Thoracic aorta (tissue), 2 donors: ENCODE results near the gene XRCC3. TPM values are rescaled to one million over a fixed set of nuclear protein-coding genes. Genes with fewer than 3 reads are reported as not detected.

ENCODE experiments used
- ATAC-seq: fragments of 150-250 bp; one replicate; pipeline ENCODE4 v1.8.0; 2017; ENCODE audit warnings: low read depth; ENCODE audit not compliant: insufficient number of reproducible peaks, low FRiP score
- DNase-seq: peaks from one replicate; pipeline ENCODE4 v3.0.0-alpha.2; 2020; ENCODE audit warnings: low spot score
- H3K27ac ChIP-seq, 2 donors: fragments of 200-600 bp; sonication (generic); 1 replicate in 1 of 2; 2 replicates in 1 of 2; pipeline ENCODE4 v1.5.1; 2016; ENCODE audit warnings: mild to moderate bottlenecking in 2 of 2, moderate library complexity in 2 of 2
- H3K27me3 ChIP-seq: fragments of 200-600 bp; sonication (generic); replicated peaks from 2 replicates; pipeline ENCODE4 v1.6.0; 2016; ENCODE audit warnings: mild to moderate bottlenecking; ENCODE audit not compliant: insufficient read depth
- H3K36me3 ChIP-seq: fragments of 200-600 bp; sonication (generic); one replicate; pipeline ENCODE4 v1.5.1; 2016
- H3K4me1 ChIP-seq, 2 donors: fragments of 200-600 bp; sonication (generic); 1 replicate in 1 of 2; 2 replicates in 1 of 2; pipeline versions ENCODE4 v1.5.1 to v1.6.0; 2016; ENCODE audit warnings: low read depth in 2 of 2, mild to moderate bottlenecking in 1 of 2; ENCODE audit not compliant: control insufficient read depth in 1 of 2
- H3K4me3 ChIP-seq: fragments of 200-600 bp; sonication (generic); 2 replicates; pipeline ENCODE4 v1.5.1; 2016; ENCODE audit warnings: mild to moderate bottlenecking
- H3K9me3 ChIP-seq: fragments of 200-600 bp; sonication (generic); 2 replicates; pipeline ENCODE4 v1.5.1; 2016
- CTCF ChIP-seq: fragments of 200-600 bp; sonication (generic); IDR thresholded peaks from one replicate; pipeline ENCODE4 v1.5.1; 2019; ENCODE audit warnings: antibody characterized with exemption
- total RNA-seq, 2 donors: library from RNA; depleted of rRNA; stranded (reverse); fragments of >200 nt; gene quantifications; one replicate each; pipeline versions ENCODE4 v1.1.0 to v1.2.3, GENCODE V29; 2016

XRCC3 gene
- total RNA-seq, 2 donors from 2014 or later: 8.4 to 18.5 TPM

DNA sequence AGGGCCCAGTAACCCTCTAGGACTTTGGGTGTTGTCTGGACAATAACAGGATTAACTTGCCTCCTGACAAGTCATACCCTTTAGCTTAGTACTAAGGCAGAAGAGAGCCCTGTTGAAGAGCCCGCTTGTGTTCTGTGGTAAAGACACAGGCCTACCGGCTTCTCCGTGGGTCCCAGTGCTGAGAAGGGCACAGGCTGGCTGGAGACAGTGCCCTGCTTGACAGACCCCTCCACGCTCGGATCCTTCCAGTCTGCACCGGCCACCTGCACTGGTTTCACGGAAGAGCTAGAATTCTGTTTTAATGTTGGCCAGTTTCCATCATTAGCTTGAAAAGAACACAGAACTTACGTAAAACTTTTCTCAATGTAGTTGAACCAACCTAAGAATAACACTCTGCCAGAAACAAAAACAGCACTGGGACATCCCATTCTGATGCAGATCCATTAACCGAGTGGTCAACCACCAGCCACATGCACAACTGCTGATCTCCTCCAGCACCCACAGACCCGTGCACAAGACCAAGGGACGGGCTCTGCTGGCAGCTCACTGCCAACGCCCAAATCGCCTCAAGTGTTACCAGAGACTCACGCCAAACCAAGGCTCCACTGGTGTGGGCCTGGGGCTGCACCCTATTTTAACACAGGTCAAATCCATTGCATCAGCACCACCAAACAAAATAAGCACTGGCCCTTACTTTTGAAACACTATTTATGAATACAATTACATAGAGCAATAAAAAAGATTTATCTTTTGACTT is 27.4 kb upstream of the XRCC3 start:
- no peak for TF ChIP-seq CTCF
- H3K4me1 ChIP-seq: peaks cover under 1 to 15% of the 10 kb centered on the region in 2 donors
- H3K9me3 ChIP-seq: no peaks in the 10 kb centered on the region
- DNase-seq: no peak
- no peak overlapping the region for H3K27ac ChIP-seq
- no peak overlapping the region for H3K4me3 ChIP-seq
- ATAC-seq: no peak
- H3K36me3 ChIP-seq: no peaks in the 10 kb centered on the region
- H3K27me3 ChIP-seq: no peaks in the 10 kb centered on the region

- no peak overlapping the region for H3K27ac ChIP-seq
- no peak overlapping the region for H3K4me3 ChIP-seq
- no peak for TF ChIP-seq CTCF
- H3K9me3 ChIP-seq: no peaks in the 10 kb centered on the region
- ATAC-seq (no peak), DNase-seq (no peak)
- no peaks in the 10 kb centered on the region for H3K36me3 ChIP-seq
- peaks cover 8 to 23% of the 10 kb centered on the region in 2 donors for H3K4me1 ChIP-seq
- H3K27me3 ChIP-seq: no peaks in the 10 kb centered on the region
These were observed 26.6 kb upstream of the XRCC3 start for GRCh38 chr14:103741876-103742275.

DNA sequence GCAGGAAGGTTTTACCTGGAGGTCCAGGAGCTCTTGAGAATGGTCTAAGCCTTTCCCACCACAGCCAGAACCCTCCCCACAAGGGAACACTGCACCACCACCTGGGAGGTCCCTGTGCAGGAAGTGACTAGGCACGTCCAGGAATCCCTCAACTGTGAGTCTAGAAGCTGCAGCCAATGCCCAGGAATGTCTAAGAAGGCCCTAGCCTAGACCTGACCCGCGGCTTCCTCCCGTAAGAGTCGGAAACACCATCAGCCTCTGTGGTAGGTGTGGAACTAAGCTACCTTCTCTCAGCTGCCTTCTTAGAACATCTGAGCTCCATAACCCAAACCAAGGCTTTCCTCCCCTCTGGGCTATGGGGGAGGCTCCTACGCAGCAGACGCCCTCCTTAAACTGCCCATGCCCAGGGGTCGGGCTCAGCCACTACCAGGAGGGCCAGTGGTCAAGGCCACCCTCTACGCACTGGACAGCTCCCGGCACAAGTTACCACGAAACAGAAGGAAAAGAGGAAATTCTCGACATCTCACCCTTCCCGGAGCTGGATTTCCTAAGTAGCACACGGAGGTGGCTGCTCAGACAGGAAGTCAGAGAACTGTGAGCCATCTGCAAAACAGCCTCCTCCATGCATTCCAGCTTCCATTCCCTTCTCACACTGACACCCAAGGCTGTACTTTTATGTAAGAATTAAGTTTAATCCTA is 25.9 kb upstream of the XRCC3 start:
- no peak for DNase-seq
- no peaks in the 10 kb centered on the region for H3K27me3 ChIP-seq
- no peak for TF ChIP-seq CTCF
- H3K36me3 ChIP-seq: no peaks in the 10 kb centered on the region
- no peak overlapping the region for H3K27ac ChIP-seq
- ATAC-seq: no peak
- no peak overlapping the region for H3K4me3 ChIP-seq
- H3K4me1 ChIP-seq: peaks cover 14 to 31% of the 10 kb centered on the region in 2 donors
- no peaks in the 10 kb centered on the region for H3K9me3 ChIP-seq

- no peak for DNase-seq
- H3K27ac ChIP-seq: no peak overlapping the region
- no peak for TF ChIP-seq CTCF
- H3K9me3 ChIP-seq: no peaks in the 10 kb centered on the region
- no peak overlapping the region for H3K4me3 ChIP-seq
- peaks cover 21 to 43% of the 10 kb centered on the region in 2 donors for H3K4me1 ChIP-seq
- ATAC-seq: no peak
- H3K36me3 ChIP-seq: no peaks in the 10 kb centered on the region
- H3K27me3 ChIP-seq: no peaks in the 10 kb centered on the region
These were observed 24.7 kb upstream of the XRCC3 start for GRCh38 chr14:103739793-103740501.

DNA sequence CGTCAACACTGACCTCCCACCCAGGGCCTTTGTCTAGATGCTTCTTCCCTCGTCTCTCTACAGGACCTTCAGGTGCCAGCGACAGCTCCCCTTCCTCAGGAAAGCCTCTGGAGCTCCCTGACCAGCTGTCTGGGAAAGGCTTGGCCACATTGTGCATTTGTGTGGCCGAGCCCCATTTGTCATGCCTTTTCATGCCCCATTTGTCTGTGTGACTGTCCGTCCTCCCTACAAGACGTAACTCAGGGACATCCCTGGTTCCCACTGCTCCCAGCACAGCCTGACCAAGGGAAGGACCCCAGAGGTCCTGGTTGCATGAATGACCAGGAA is 24.2 kb upstream of the XRCC3 start:
- H3K4me1 ChIP-seq: peaks cover 21 to 48% of the 10 kb centered on the region in 2 donors
- no peaks in the 10 kb centered on the region for H3K27me3 ChIP-seq
- no peak overlapping the region for H3K27ac ChIP-seq
- DNase-seq: no peak
- no peaks in the 10 kb centered on the region for H3K36me3 ChIP-seq
- H3K9me3 ChIP-seq: no peaks in the 10 kb centered on the region
- ATAC-seq: no peak
- H3K4me3 ChIP-seq: no peak overlapping the region
- TF ChIP-seq CTCF: no peak
